ENCODE measurements around the gene PTPRG. TPM values are rescaled to one million over a fixed set of nuclear protein-coding genes. Genes with fewer than 3 reads are reported as not detected.

Gene PTPRG
- total RNA-seq, 1 donor from 2014 or later = 39.6 TPM

- no peaks in the 10 kb centered on the region for H3K36me3 Mint-ChIP-seq (ENCODE audit: low read depth, unreplicated experiment)
- no peak for FAIRE-seq
Observed at GRCh38 chr3:61667814-61668213, 106.4 kb downstream of the PTPRG start.

GRCh38 chr3:61668317-61668864 lies 107.0 kb downstream of the PTPRG start:
- H3K79me2 ChIP-seq (ENCODE audit: insufficient read depth, low read length) = peaks cover 23% of the 10 kb centered on the region
- H3K4me3 Mint-ChIP-seq (ENCODE audit: unreplicated experiment) = no peak overlapping the region
- H3K4me3 ChIP-seq (ENCODE audit: insufficient read depth, low read depth, low read length) = no peak overlapping the region
- H3K27ac ChIP-seq (ENCODE audit: low read depth, low read length) = no peak overlapping the region
- DNase-seq (ENCODE audit: low read depth) (no peak), FAIRE-seq (no peak)
- peaks cover 10% of the 10 kb centered on the region for H3K4me1 ChIP-seq (ENCODE audit: insufficient read depth, low read length)
- TF ChIP-seq EZH2 (IDR thresholded peaks at IDR 0.05; ENCODE audit: insufficient read depth, low read length) (no peak), CTCF (IDR thresholded peaks at IDR 0.05; ENCODE audit: insufficient read depth, low read depth, low read length) (no peak)
- H3K9ac ChIP-seq (ENCODE audit: low read length) = no peak overlapping the region
- H3K27me3 ChIP-seq (ENCODE audit: insufficient read depth, low read length) = no peaks in the 10 kb centered on the region
- peaks cover 15% of the 10 kb centered on the region for H4K20me1 ChIP-seq (ENCODE audit: insufficient read depth, low read length)
- no peaks in the 10 kb centered on the region for H3K36me3 ChIP-seq (ENCODE audit: insufficient read depth, low read length)
- H3K4me1 Mint-ChIP-seq (ENCODE audit: low read depth, unreplicated experiment) = peaks cover 24% of the 10 kb centered on the region
- no peak overlapping the region for H3K27ac Mint-ChIP-seq (ENCODE audit: unreplicated experiment)
- H3K27me3 Mint-ChIP-seq (ENCODE audit: low read depth, unreplicated experiment) = no peaks in the 10 kb centered on the region
- H2AFZ ChIP-seq (ENCODE audit: low read depth, low read length) = no peak overlapping the region
- H3K36me3 Mint-ChIP-seq (ENCODE audit: low read depth, unreplicated experiment) = no peaks in the 10 kb centered on the region
- no peak overlapping the region for H3K4me2 ChIP-seq (ENCODE audit: low read length)
- no peaks in the 10 kb centered on the region for H3K9me3 Mint-ChIP-seq (ENCODE audit: unreplicated experiment)
- no peaks in the 10 kb centered on the region for H3K9me3 ChIP-seq (ENCODE audit: insufficient read depth, low read depth, low read length)

More at GRCh38 chr3:61667814-61668213, 106.4 kb downstream of the PTPRG start:
- no peak overlapping the region for H3K4me2 ChIP-seq (ENCODE audit: low read length)
- peaks cover 11% of the 10 kb centered on the region for H3K4me1 ChIP-seq (ENCODE audit: insufficient read depth, low read length)
- H3K4me3 ChIP-seq (ENCODE audit: insufficient read depth, low read depth, low read length) = no peak overlapping the region
- H4K20me1 ChIP-seq (ENCODE audit: insufficient read depth, low read length) = peaks cover 15% of the 10 kb centered on the region
- Mint-ChIP-seq H3K4me3 (ENCODE audit: unreplicated experiment) (no peak overlapping the region), H3K9me3 (ENCODE audit: unreplicated experiment) (no peaks in the 10 kb centered on the region), H3K27me3 (ENCODE audit: low read depth, unreplicated experiment) (no peaks in the 10 kb centered on the region), H3K4me1 (ENCODE audit: low read depth, unreplicated experiment) (peaks cover 24% of the 10 kb centered on the region), H3K27ac (ENCODE audit: unreplicated experiment) (no peak overlapping the region)
- no peak overlapping the region for H3K27ac ChIP-seq (ENCODE audit: low read depth, low read length)
- no peaks in the 10 kb centered on the region for H3K36me3 ChIP-seq (ENCODE audit: insufficient read depth, low read length)
- no peaks in the 10 kb centered on the region for H3K27me3 ChIP-seq (ENCODE audit: insufficient read depth, low read length)
- H3K79me2 ChIP-seq (ENCODE audit: insufficient read depth, low read length) = peaks cover 23% of the 10 kb centered on the region
- H2AFZ ChIP-seq (ENCODE audit: low read depth, low read length) = no peak overlapping the region
- no peak for DNase-seq (ENCODE audit: low read depth)
- no peak overlapping the region for H3K9ac ChIP-seq (ENCODE audit: low read length)
- TF ChIP-seq EZH2 (IDR thresholded peaks at IDR 0.05; ENCODE audit: insufficient read depth, low read length) (no peak), CTCF (IDR thresholded peaks at IDR 0.05; ENCODE audit: insufficient read depth, low read depth, low read length) (no peak)
- H3K9me3 ChIP-seq (ENCODE audit: insufficient read depth, low read depth, low read length) = no peaks in the 10 kb centered on the region

- Histone ChIP-seq H2AFZ (ENCODE audit: low read depth, low read length) (no peak overlapping the region), H3K79me2 (ENCODE audit: insufficient read depth, low read length) (peaks cover 23% of the 10 kb centered on the region), H3K36me3 (ENCODE audit: insufficient read depth, low read length) (no peaks in the 10 kb centered on the region), H3K4me1 (ENCODE audit: insufficient read depth, low read length) (peaks cover 4% of the 10 kb centered on the region), H3K4me3 (ENCODE audit: insufficient read depth, low read depth, low read length) (no peak overlapping the region), H3K27ac (ENCODE audit: low read depth, low read length) (no peak overlapping the region), H4K20me1 (ENCODE audit: insufficient read depth, low read length) (peaks cover 15% of the 10 kb centered on the region), H3K4me2 (ENCODE audit: low read length) (no peak overlapping the region), H3K9me3 (ENCODE audit: insufficient read depth, low read depth, low read length) (no peaks in the 10 kb centered on the region), H3K27me3 (ENCODE audit: insufficient read depth, low read length) (no peaks in the 10 kb centered on the region), H3K9ac (ENCODE audit: low read length) (no peak overlapping the region)
- DNase-seq (ENCODE audit: low read depth) (no peak), FAIRE-seq (no peak)
- H3K9me3 Mint-ChIP-seq (ENCODE audit: unreplicated experiment) = no peaks in the 10 kb centered on the region
- no peak overlapping the region for H3K4me3 Mint-ChIP-seq (ENCODE audit: unreplicated experiment)
- peaks cover 21% of the 10 kb centered on the region for H3K4me1 Mint-ChIP-seq (ENCODE audit: low read depth, unreplicated experiment)
- no peak overlapping the region for H3K27ac Mint-ChIP-seq (ENCODE audit: unreplicated experiment)
- no peak for TF ChIP-seq EZH2 (IDR thresholded peaks at IDR 0.05; ENCODE audit: insufficient read depth, low read length)
- TF ChIP-seq CTCF (IDR thresholded peaks at IDR 0.05; ENCODE audit: insufficient read depth, low read depth, low read length) = no peak
- H3K27me3 Mint-ChIP-seq (ENCODE audit: low read depth, unreplicated experiment) = no peaks in the 10 kb centered on the region
- H3K36me3 Mint-ChIP-seq (ENCODE audit: low read depth, unreplicated experiment) = no peaks in the 10 kb centered on the region
Observed at GRCh38 chr3:61669203-61669602, 107.8 kb downstream of the PTPRG start.
